Adrenal gland (tissue), 12 donors: ENCODE measurements around the gene MED12L. TPM values are rescaled to one million over a fixed set of nuclear protein-coding genes. Genes with fewer than 3 reads are reported as not detected.
A peak's percentile ranks its signal among the peaks of the same experiment; 100 is the strongest.

Source experiments
- DNase-seq, 7 donors: peaks; one replicate each; pipeline ENCODE4 v3.0.0-alpha.2; 2019 to 2020
- H3K27ac ChIP-seq, 5 donors: fragments of 200-600 bp; sonication (generic) in 4 of 5; 1 replicate in 3 of 5; 2 replicates in 2 of 5; pipeline versions ENCODE4 v1.5.1 to v1.8.0; 2016 to 2020; ENCODE audit warnings: mild to moderate bottlenecking in 1 of 5
- H3K27me3 ChIP-seq: fragments of 200-600 bp; 2 replicates; pipeline ENCODE4 v1.8.0; 2021
- H3K36me3 ChIP-seq, 2 donors: fragments of 200-600 bp; replicated peaks in 1 of 2; 1 replicate in 1 of 2; 2 replicates in 1 of 2; pipeline versions ENCODE4 v1.5.1 to v1.8.0; 2018 to 2022
- H3K4me1 ChIP-seq, 2 donors: fragments of 200-600 bp; replicated peaks in 1 of 2; 1 replicate in 1 of 2; 2 replicates in 1 of 2; pipeline versions ENCODE4 v1.5.1 to v1.8.0; 2018 to 2021
- H3K4me3 ChIP-seq, 4 donors: fragments of 200-600 bp; sonication (generic) in 3 of 4; one replicate each; pipeline ENCODE4 v1.5.1; 2016 to 2018
- H3K9me3 ChIP-seq, 3 donors: fragments of 200-600 bp; sonication (generic) in 1 of 3; replicated peaks in 1 of 3; 1 replicate in 2 of 3; 2 replicates in 1 of 3; pipeline versions ENCODE4 v1.5.1 to v1.8.0; 2016 to 2021
- CTCF ChIP-seq, 6 experiments: fragments of 450-650 bp in 4 of 6; fragments of 200-600 bp in 2 of 6; sonication (generic) in 1 of 6; IDR thresholded peaks; 1 replicate in 5 of 6; 2 replicates in 1 of 6; pipeline versions ENCODE4 v1.5.1 to v1.8.0; 2016 to 2021; ENCODE audit warnings: antibody characterized with exemption in 6 of 6, mild to moderate bottlenecking in 2 of 6, moderate library complexity in 1 of 6
- POLR2A ChIP-seq, 2 donors: fragments of 450-650 bp; IDR thresholded peaks; one replicate each; pipeline ENCODE4 v1.6.1; 2017; ENCODE audit warnings: antibody characterized with exemption in 2 of 2, mild to moderate bottlenecking in 2 of 2, moderate library complexity in 1 of 2
- WGBS, 4 donors: extraction: QIAGEN DNeasy Blood & Tissue Kit in 2 of 4; methylation state at CpG; one replicate each; pipeline versions ENCODE4 v1.1.5 to v1.1.7; 2013 to 2017; 5-methylcytosine and 5-hydroxymethylcytosine counted together
- intact Hi-C, 2 donors: fragments of 100-400 bp; cut with DNase I; formaldehyde crosslinking; loops; one replicate each; pipeline versions ENCODE4 v1.14.1 to v1.15.0; 2022 to 2023
- polyA plus RNA-seq, 3 donors: library from polyadenylated mRNA; stranded (reverse); fragments of 200-250 nt in 2 of 3; fragments of 350-450 nt in 1 of 3; fragmentation: Illumina TruSeq in 1 of 3; extraction: RNeasy Lipid Tissue Mini Kit (QIAGEN cat#74804) in 1 of 3; gene quantifications; one replicate each; pipeline ENCODE4 v1.2.3, GENCODE V29; 2013 to 2014
- total RNA-seq, 9 donors: library from RNA; depleted of rRNA in 4 of 9; stranded (reverse); fragments of >200 nt in 4 of 9; fragments of 120-200 nt in 1 of 9; fragmentation: NEBNext Ultra II Directional in 1 of 9; extraction: Animal tissue kit (Norgen Biotek cat#: 25700) in 1 of 9; gene quantifications; one replicate each; pipeline versions ENCODE4 v1.1.0 to v1.2.4, GENCODE V29; 2013 to 2023
- donor health status: healthy with polysubstance abuse.
- donor health status: Bipolar disorder and iron deficiency.
- donor health status: DM: yes; HTN: yes; CAD: no.
- donor health status: DM: no; HTN: no; CAD: no.
- donor health status: DM: no; HTN: no; CAD: no.
- donor health status: DM: yes; HTN: yes; CAD: no.

MED12L gene
- total and polyA plus RNA-seq, 12 donors = 0.77 to 25.0 (median 6.3) TPM

GRCh38 chr3:151318991-151319390, 233.5 kb downstream of the MED12L start:
- intact Hi-C loops = no loop called here
- WGBS, 4 donors = 79 to 88% (median 85%) methylated on average over 7 of the region's 7 CpGs
- peaks cover 8 to 22% of the 10 kb centered on the region in 2 donors for H3K4me1 ChIP-seq
- TF ChIP-seq POLR2A (IDR thresholded peaks at IDR 0.05) (no peak), CTCF (IDR thresholded peaks at IDR 0.05) (no peak)
- H3K9me3 ChIP-seq = no peaks in the 10 kb centered on the region
- H3K27me3 ChIP-seq = no peaks in the 10 kb centered on the region
- no peaks in the 10 kb centered on the region for H3K36me3 ChIP-seq
- no peak for DNase-seq
- H3K27ac ChIP-seq = peak overlapping the region in 1 of 5 donors; percentile 2
- no peak overlapping the region for H3K4me3 ChIP-seq

GRCh38 chr3:151319628-151320027, 234.2 kb downstream of the MED12L start:
- 56 to 64% (median 58%) methylated on average over 4 of the region's 4 CpGs for WGBS, 4 donors
- H3K36me3 ChIP-seq = no peaks in the 10 kb centered on the region
- intact Hi-C loops = no loop called here
- H3K9me3 ChIP-seq = no peaks in the 10 kb centered on the region
- H3K27me3 ChIP-seq = no peaks in the 10 kb centered on the region
- H3K4me3 ChIP-seq = no peak overlapping the region
- H3K4me1 ChIP-seq = peaks cover 8 to 22% of the 10 kb centered on the region in 2 donors
- no peak for DNase-seq
- H3K27ac ChIP-seq = peak overlapping the region in 1 of 5 donors; percentile 8
- TF ChIP-seq CTCF (IDR thresholded peaks at IDR 0.05) = no peak
- TF ChIP-seq POLR2A (IDR thresholded peaks at IDR 0.05) = no peak

DNA sequence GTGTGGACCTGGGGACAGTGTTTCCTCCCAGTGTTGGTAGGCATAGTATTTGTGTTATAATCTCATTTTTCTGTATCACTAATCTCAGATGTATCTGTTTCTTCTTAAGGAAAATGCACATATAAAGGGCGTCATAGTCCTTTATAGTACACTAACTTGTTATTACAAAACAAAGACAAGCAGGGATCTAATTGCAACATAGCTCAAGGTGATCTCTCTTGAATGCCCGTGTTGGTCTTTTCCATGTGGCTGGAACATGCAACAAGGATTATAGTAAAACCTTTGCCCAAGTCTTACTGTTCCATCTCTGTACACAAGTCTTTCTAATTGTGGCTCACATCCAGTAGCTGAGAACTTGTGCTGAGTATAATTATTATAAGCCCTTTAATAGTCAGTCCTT, 234.7 kb downstream of the MED12L start:
- Histone ChIP-seq H3K9me3 (no peaks in the 10 kb centered on the region), H3K27me3 (no peaks in the 10 kb centered on the region), H3K4me3 (no peak overlapping the region), H3K36me3 (no peaks in the 10 kb centered on the region), H3K27ac (no peak overlapping the region), H3K4me1 (peaks cover 8 to 22% of the 10 kb centered on the region in 2 donors)
- DNase-seq = no peak
- intact Hi-C loops = no loop called here
- TF ChIP-seq CTCF (IDR thresholded peaks at IDR 0.05) (no peak), POLR2A (IDR thresholded peaks at IDR 0.05) (no peak)
- WGBS, 4 donors = 55 to 76% (median 67%) methylated on average over 2 of the region's 2 CpGs

- intact Hi-C loops = no loop called here
- H3K27ac ChIP-seq = no peak overlapping the region
- peaks cover 8 to 22% of the 10 kb centered on the region in 2 donors for H3K4me1 ChIP-seq
- no peak overlapping the region for H3K4me3 ChIP-seq
- no peaks in the 10 kb centered on the region for H3K9me3 ChIP-seq
- no peaks in the 10 kb centered on the region for H3K36me3 ChIP-seq
- no peaks in the 10 kb centered on the region for H3K27me3 ChIP-seq
- 57 to 88% (median 66%) methylated on average over 1 of the region's 1 CpG for WGBS, 4 donors
- TF ChIP-seq POLR2A (IDR thresholded peaks at IDR 0.05) (no peak), CTCF (IDR thresholded peaks at IDR 0.05) (no peak)
- no peak for DNase-seq
These were observed 236.1 kb downstream of the MED12L start for GRCh38 chr3:151321526-151321925.
